ENCODE data around the gene PHC1.
"Not testable (repeated sequence)": the region's sequence is repeated elsewhere in the genome, so short reads cannot be mapped to it uniquely, and the experiment has no call there.

Gene PHC1

GRCh38 chr12:8911606-8912268, 2.6 kb upstream of the PHC1 start:
- DNase-seq (ENCODE audit: low read depth), result peak; percentile 20

GRCh38 chr12:8912914-8913313, 1.4 kb upstream of the PHC1 start:
- DNase-seq (ENCODE audit: low read depth), result no peak

- DNase-seq (ENCODE audit: low read depth), result no peak
Measured at GRCh38 chr12:8913702-8914032, 642 bp upstream of the PHC1 start.

- DNase-seq (ENCODE audit: low read depth), result peak; percentile 56
Measured at GRCh38 chr12:8914716-8915526, 612 bp downstream of the PHC1 start.

- peak; percentile 3 for DNase-seq (ENCODE audit: low read depth)
Measured at GRCh38 chr12:8916154-8916553, 1.8 kb downstream of the PHC1 start.

GRCh38 chr12:8917031-8917430, 2.7 kb downstream of the PHC1 start:
- DNase-seq (ENCODE audit: low read depth), result no peak

- DNase-seq (ENCODE audit: low read depth), result peak; percentile 7
Measured at GRCh38 chr12:8917751-8918150, 3.4 kb downstream of the PHC1 start.

- not testable (repeated sequence) for DNase-seq (ENCODE audit: low read depth)
Measured at GRCh38 chr12:8919643-8920042, 5.3 kb downstream of the PHC1 start.

- DNase-seq (ENCODE audit: low read depth), result no peak
Measured at GRCh38 chr12:8922544-8922943, 8.2 kb downstream of the PHC1 start.

- DNase-seq (ENCODE audit: low read depth), result not testable (repeated sequence)
Measured at GRCh38 chr12:8930655-8931323, 16.5 kb downstream of the PHC1 start.

GRCh38 chr12:8932464-8932863, 18.2 kb downstream of the PHC1 start:
- DNase-seq (ENCODE audit: low read depth), result not testable (repeated sequence)

- DNase-seq (ENCODE audit: low read depth), result not testable (repeated sequence)
Measured at GRCh38 chr12:8934080-8934479, 19.8 kb downstream of the PHC1 start.

GRCh38 chr12:8936735-8937134, 22.4 kb downstream of the PHC1 start:
- no peak for DNase-seq (ENCODE audit: low read depth)

- not testable (repeated sequence) for DNase-seq (ENCODE audit: low read depth)
Measured at GRCh38 chr12:8937842-8938442, 23.6 kb downstream of the PHC1 start.

- peak; percentile 11 for DNase-seq (ENCODE audit: low read depth)
Measured at GRCh38 chr12:8941691-8942478, 27.6 kb downstream of the PHC1 start.

GRCh38 chr12:8943565-8944186, 29.4 kb downstream of the PHC1 start:
- DNase-seq (ENCODE audit: low read depth), result no peak

GRCh38 chr12:8946733-8947132, 32.4 kb downstream of the PHC1 start:
- DNase-seq (ENCODE audit: low read depth), result no peak

GRCh38 chr12:8947737-8948136, 33.4 kb downstream of the PHC1 start:
- no peak for DNase-seq (ENCODE audit: low read depth)

- DNase-seq (ENCODE audit: low read depth), result peak; percentile 50
Measured at GRCh38 chr12:8948701-8949341, 34.5 kb downstream of the PHC1 start.

- peak; percentile 96 for DNase-seq (ENCODE audit: low read depth)
Measured at GRCh38 chr12:8949342-8950220, 35.3 kb downstream of the PHC1 start, which contains the start of gene M6PR. TSS of gene M6PR (minus strand) at chr12:8949645. CDS start at chr12:8946404, 3,241 bp downstream.
